ENCODE measurements around the gene FAM187B. TPM values are rescaled to one million over a fixed set of nuclear protein-coding genes. Genes with fewer than 3 reads are reported as not detected.
A peak's percentile ranks its signal among the peaks of the same experiment; 100 is the strongest.

FAM187B gene
- total RNA-seq, 2 donors from 2014 or later = not detected

DNA sequence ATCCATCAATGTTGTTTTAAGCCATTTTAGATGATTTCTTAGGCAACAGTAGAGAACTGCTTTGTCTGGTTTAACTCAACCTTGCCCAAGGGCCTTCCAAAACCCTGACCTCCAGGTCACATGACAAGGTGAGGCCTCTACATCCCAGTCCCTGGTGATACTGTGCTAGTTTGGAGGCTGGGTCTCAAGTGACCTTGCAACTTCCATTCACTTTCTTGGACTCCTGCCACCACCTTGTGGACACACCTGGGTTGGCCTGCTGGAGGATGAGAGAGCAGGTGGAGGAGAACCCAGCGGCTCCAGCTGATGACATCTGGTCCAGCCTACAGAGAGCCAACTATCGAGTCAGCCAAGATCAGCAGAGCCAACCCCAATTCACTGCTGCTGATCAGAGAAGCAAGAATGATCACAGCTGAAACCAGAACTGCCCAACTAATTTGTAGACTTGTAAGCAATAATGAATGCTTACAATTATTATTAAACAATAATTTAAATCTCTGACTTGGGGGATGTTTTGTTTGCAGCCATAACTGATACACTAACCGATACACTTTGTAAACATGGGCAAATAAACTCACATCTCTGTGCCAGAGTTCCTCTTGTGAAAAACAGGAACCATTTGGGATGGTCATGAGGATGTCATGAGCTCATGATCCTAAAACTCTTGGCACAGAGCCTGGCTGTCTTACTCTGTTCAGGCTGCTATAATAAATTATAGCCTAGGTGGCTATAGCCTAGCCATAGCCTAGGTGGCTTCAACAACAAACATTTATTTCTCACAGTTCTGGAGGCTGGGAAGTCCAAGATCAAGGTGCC, 11.5 kb downstream of the FAM187B start:
- H3K27ac ChIP-seq (ENCODE audit: low read depth, low read length) = no peak overlapping the region
- no peak overlapping the region for H3K9ac ChIP-seq (ENCODE audit: extremely low read depth, low read length, poor library complexity, severe bottlenecking)
- Mint-ChIP-seq H3K36me3 (ENCODE audit: low read depth) (no peaks in the 10 kb centered on the region), H3K27ac (no peak overlapping the region), H3K9me3 (peaks cover 28% of the 10 kb centered on the region), H3K4me1 (no peaks in the 10 kb centered on the region), H3K4me3 (no peak overlapping the region), H3K27me3 (ENCODE audit: insufficient read depth) (peaks cover 4% of the 10 kb centered on the region)
- no peak overlapping the region for H3K4me3 ChIP-seq (ENCODE audit: low read length)
- no peaks in the 10 kb centered on the region for H3K4me1 ChIP-seq (ENCODE audit: control insufficient read depth, insufficient read depth, low read length)
- H3K27me3 ChIP-seq (ENCODE audit: control insufficient read depth, insufficient read depth, low read length, poor library complexity, severe bottlenecking) = no peaks in the 10 kb centered on the region
- peak; percentile 68 for DNase-seq
- H3K9me3 ChIP-seq (ENCODE audit: control insufficient read depth, low read length) = peaks cover 17% of the 10 kb centered on the region
- TF ChIP-seq, protein P1, sequence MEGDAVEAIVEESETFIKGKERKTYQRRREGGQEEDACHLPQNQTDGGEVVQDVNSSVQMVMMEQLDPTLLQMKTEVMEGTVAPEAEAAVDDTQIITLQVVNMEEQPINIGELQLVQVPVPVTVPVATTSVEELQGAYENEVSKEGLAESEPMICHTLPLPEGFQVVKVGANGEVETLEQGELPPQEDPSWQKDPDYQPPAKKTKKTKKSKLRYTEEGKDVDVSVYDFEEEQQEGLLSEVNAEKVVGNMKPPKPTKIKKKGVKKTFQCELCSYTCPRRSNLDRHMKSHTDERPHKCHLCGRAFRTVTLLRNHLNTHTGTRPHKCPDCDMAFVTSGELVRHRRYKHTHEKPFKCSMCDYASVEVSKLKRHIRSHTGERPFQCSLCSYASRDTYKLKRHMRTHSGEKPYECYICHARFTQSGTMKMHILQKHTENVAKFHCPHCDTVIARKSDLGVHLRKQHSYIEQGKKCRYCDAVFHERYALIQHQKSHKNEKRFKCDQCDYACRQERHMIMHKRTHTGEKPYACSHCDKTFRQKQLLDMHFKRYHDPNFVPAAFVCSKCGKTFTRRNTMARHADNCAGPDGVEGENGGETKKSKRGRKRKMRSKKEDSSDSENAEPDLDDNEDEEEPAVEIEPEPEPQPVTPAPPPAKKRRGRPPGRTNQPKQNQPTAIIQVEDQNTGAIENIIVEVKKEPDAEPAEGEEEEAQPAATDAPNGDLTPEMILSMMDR (conservative IDR thresholded peaks at IDR 0.05) = peak; percentile 63
- 70 to 77% methylated on average over 2 to 3 of the region's 3 CpGs for WGBS, 2 experiments (ENCODE audit: insufficient coverage in 1 of 2, insufficient read length in 1 of 2)
- H3K36me3 ChIP-seq (ENCODE audit: control insufficient read depth, insufficient read depth, low read length) = no peaks in the 10 kb centered on the region

DNA sequence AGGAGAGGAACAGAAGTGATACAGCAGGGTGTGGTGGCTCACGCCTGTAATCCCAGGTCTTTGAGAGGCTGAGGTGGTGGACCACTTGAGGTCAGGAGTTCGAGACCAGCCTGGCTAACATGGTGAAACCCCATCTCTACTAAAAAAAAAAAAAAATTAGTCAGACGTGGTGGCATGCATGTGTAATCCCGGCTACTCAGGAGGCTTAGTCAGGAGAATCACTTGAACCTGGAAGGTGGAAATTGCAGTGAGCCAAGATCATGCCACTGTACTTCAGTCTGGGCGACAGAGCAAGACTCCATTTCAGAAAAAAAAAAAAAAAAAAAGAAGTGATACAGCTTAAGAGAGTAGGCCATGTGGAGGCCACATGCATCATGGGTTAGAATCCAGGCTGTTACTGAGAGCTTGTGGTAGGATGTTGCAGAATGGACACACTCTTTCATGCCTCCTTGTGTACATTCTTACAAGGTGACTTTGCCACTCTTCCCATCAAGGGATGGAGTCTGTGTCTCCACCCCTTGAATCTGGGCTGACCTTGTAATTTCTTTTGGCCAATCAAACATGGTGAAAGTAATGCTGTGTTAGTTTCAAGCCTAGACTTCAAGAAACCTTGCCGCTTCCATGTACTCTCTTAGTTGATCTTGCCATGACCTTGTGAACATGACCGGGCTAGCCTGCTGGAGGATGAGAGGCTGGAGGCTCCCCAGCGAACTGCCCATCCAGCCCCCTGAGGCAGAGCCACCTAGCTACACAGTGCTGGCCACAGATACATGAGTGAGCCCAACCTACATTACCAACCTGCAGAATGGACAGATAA, 12.3 kb downstream of the FAM187B start:
- no peaks in the 10 kb centered on the region for H3K4me1 Mint-ChIP-seq
- H3K27me3 ChIP-seq (ENCODE audit: control insufficient read depth, insufficient read depth, low read length, poor library complexity, severe bottlenecking) = no peaks in the 10 kb centered on the region
- no peak overlapping the region for H3K27ac ChIP-seq (ENCODE audit: low read depth, low read length)
- no peaks in the 10 kb centered on the region for H3K36me3 Mint-ChIP-seq (ENCODE audit: low read depth)
- H3K9me3 ChIP-seq (ENCODE audit: control insufficient read depth, low read length) = peaks cover 17% of the 10 kb centered on the region
- TF ChIP-seq, protein P1 (conservative IDR thresholded peaks at IDR 0.05) = no peak
- H3K36me3 ChIP-seq (ENCODE audit: control insufficient read depth, insufficient read depth, low read length) = no peaks in the 10 kb centered on the region
- H3K4me3 Mint-ChIP-seq = no peak overlapping the region
- H3K4me1 ChIP-seq (ENCODE audit: control insufficient read depth, insufficient read depth, low read length) = no peaks in the 10 kb centered on the region
- 90 to 93% methylated on average over 4 to 8 of the region's 8 CpGs for WGBS, 2 experiments (ENCODE audit: insufficient coverage in 1 of 2, insufficient read length in 1 of 2)
- peaks cover 4% of the 10 kb centered on the region for H3K27me3 Mint-ChIP-seq (ENCODE audit: insufficient read depth)
- no peak overlapping the region for H3K27ac Mint-ChIP-seq
- no peak overlapping the region for H3K9ac ChIP-seq (ENCODE audit: extremely low read depth, low read length, poor library complexity, severe bottlenecking)
- peaks cover 28% of the 10 kb centered on the region for H3K9me3 Mint-ChIP-seq
- DNase-seq = no peak
- H3K4me3 ChIP-seq (ENCODE audit: low read length) = no peak overlapping the region

DNA sequence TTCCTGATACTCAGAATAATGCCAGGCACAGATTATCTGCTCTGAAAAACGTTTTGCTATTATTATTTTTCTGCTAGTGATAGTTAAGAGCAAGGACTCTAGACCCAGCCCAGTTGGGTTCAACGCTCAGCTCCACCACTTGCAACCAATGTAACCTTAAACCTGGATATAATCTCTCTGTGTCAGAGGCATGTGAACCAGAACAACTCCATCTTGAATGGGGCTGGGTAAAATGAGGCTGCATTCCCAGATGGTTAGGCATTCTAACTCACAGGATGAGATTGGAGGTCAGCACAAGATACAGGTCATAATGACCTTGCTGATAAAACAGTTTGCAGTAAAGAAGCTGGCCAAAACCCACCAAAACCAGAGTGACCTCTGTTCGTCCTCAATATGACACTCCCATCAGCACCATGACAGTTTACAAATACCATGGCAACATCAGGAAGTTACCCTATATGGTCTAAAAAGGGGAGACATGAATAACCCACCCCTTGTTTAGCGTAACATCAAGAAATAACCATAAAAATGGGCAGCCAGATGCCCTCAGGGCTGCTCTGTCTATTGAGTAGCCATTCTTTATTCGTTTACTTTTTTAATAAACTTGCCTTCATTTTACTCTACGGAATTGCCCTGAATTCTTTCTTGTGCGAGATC, 13.6 kb downstream of the FAM187B start:
- peaks cover 11% of the 10 kb centered on the region for H3K9me3 ChIP-seq (ENCODE audit: control insufficient read depth, low read length)
- no peaks in the 10 kb centered on the region for H3K27me3 ChIP-seq (ENCODE audit: control insufficient read depth, insufficient read depth, low read length, poor library complexity, severe bottlenecking)
- H3K9ac ChIP-seq (ENCODE audit: extremely low read depth, low read length, poor library complexity, severe bottlenecking) = no peak overlapping the region
- Mint-ChIP-seq H3K36me3 (ENCODE audit: low read depth) (no peaks in the 10 kb centered on the region), H3K4me3 (no peak overlapping the region), H3K27me3 (ENCODE audit: insufficient read depth) (peaks cover 4% of the 10 kb centered on the region), H3K4me1 (no peaks in the 10 kb centered on the region), H3K27ac (no peak overlapping the region), H3K9me3 (peaks cover 22% of the 10 kb centered on the region)
- 86 to 94% methylated on average over 3 to 7 of the region's 7 CpGs for WGBS, 2 experiments (ENCODE audit: insufficient coverage in 1 of 2, insufficient read length in 1 of 2)
- H3K36me3 ChIP-seq (ENCODE audit: control insufficient read depth, insufficient read depth, low read length) = no peaks in the 10 kb centered on the region
- DNase-seq = no peak
- TF ChIP-seq, protein P1 (conservative IDR thresholded peaks at IDR 0.05) = no peak
- no peaks in the 10 kb centered on the region for H3K4me1 ChIP-seq (ENCODE audit: control insufficient read depth, insufficient read depth, low read length)
- H3K4me3 ChIP-seq (ENCODE audit: low read length) = no peak overlapping the region
- no peak overlapping the region for H3K27ac ChIP-seq (ENCODE audit: low read depth, low read length)
